ES-I3 (cell line): ENCODE data around the gene GPR18.

ENCODE experiments used
- H3K36me3 ChIP-seq: 2 replicates; pipeline ENCODE4 v1.6.1; 2013; ENCODE audit warnings: mild to moderate bottlenecking, low read length, control low read depth, moderate library complexity; ENCODE audit not compliant: insufficient read depth
- H3K4me1 ChIP-seq: 2 replicates; pipeline ENCODE4 v1.6.1; 2013; ENCODE audit warnings: mild to moderate bottlenecking, control low read depth, low read length; ENCODE audit not compliant: insufficient read depth
- H3K9ac ChIP-seq: 2 replicates; pipeline ENCODE4 v1.6.1; 2013; ENCODE audit warnings: low read depth, mild to moderate bottlenecking, low read length, moderate library complexity
- H3K9me3 ChIP-seq: 2 replicates; pipeline ENCODE4 v1.6.1; 2013; ENCODE audit warnings: mild to moderate bottlenecking, low read length, moderate library complexity; ENCODE audit not compliant: control insufficient read depth, insufficient read depth

Gene GPR18

GRCh38 chr13:99282264-99283231 lies 24.4 kb upstream of the GPR18 start:
- Histone ChIP-seq H3K36me3 (no peaks in the 10 kb centered on the region; the same call in 1 of the 2 replicates), H3K9ac (no peak overlapping the region), H3K4me1 (no peaks in the 10 kb centered on the region; the same call in 1 of the 2 replicates), H3K9me3 (no peaks in the 10 kb centered on the region)

GRCh38 chr13:99281811-99282263 lies 23.7 kb upstream of the GPR18 start:
- H3K36me3 ChIP-seq: no peaks in the 10 kb centered on the region; the same call in 1 of the 2 replicates
- no peak overlapping the region for H3K9ac ChIP-seq
- no peaks in the 10 kb centered on the region; the same call in 1 of the 2 replicates for H3K4me1 ChIP-seq
- no peaks in the 10 kb centered on the region for H3K9me3 ChIP-seq

- Histone ChIP-seq H3K9me3 (no peaks in the 10 kb centered on the region), H3K9ac (no peak overlapping the region), H3K36me3 (no peaks in the 10 kb centered on the region; the same call in 1 of the 2 replicates), H3K4me1 (no peaks in the 10 kb centered on the region; the same call in 1 of the 2 replicates)
Measured at GRCh38 chr13:99280166-99280565, 22.0 kb upstream of the GPR18 start.

- no peak overlapping the region for H3K9ac ChIP-seq
- H3K36me3 ChIP-seq: no peaks in the 10 kb centered on the region; the same call in 1 of the 2 replicates
- no peaks in the 10 kb centered on the region; the same call in 1 of the 2 replicates for H3K4me1 ChIP-seq
- no peaks in the 10 kb centered on the region for H3K9me3 ChIP-seq
Measured at GRCh38 chr13:99279637-99280036, 21.5 kb upstream of the GPR18 start.

GRCh38 chr13:99278843-99279242 lies 20.7 kb upstream of the GPR18 start:
- Histone ChIP-seq H3K9ac (no peak overlapping the region), H3K4me1 (no peaks in the 10 kb centered on the region; the same call in 1 of the 2 replicates), H3K36me3 (no peaks in the 10 kb centered on the region; the same call in 1 of the 2 replicates), H3K9me3 (no peaks in the 10 kb centered on the region)

- Histone ChIP-seq H3K9ac (no peak overlapping the region), H3K4me1 (no peaks in the 10 kb centered on the region; the same call in 1 of the 2 replicates), H3K36me3 (no peaks in the 10 kb centered on the region; the same call in 1 of the 2 replicates), H3K9me3 (no peaks in the 10 kb centered on the region)
Measured at GRCh38 chr13:99278200-99278599, 20.0 kb upstream of the GPR18 start.

- Histone ChIP-seq H3K9me3 (peaks cover 1% of the 10 kb centered on the region; the same call in 1 of the 2 replicates), H3K36me3 (no peaks in the 10 kb centered on the region; the same call in 1 of the 2 replicates), H3K9ac (no peak overlapping the region), H3K4me1 (no peaks in the 10 kb centered on the region)
Measured at GRCh38 chr13:99277629-99278028, 19.4 kb upstream of the GPR18 start.

- H3K9ac ChIP-seq: no peak overlapping the region
- peaks cover 4% of the 10 kb centered on the region; the same call in 1 of the 2 replicates for H3K9me3 ChIP-seq
- no peaks in the 10 kb centered on the region; the same call in 1 of the 2 replicates for H3K36me3 ChIP-seq
- no peaks in the 10 kb centered on the region for H3K4me1 ChIP-seq
Measured at GRCh38 chr13:99276706-99277105, 18.5 kb upstream of the GPR18 start.

- Histone ChIP-seq H3K4me1 (no peaks in the 10 kb centered on the region), H3K36me3 (no peaks in the 10 kb centered on the region; the same call in 1 of the 2 replicates), H3K9me3 (peaks cover 4% of the 10 kb centered on the region; the same call in 1 of the 2 replicates), H3K9ac (no peak overlapping the region)
Measured at GRCh38 chr13:99275093-99275469, 16.9 kb upstream of the GPR18 start.

- Histone ChIP-seq H3K4me1 (no peaks in the 10 kb centered on the region), H3K9me3 (peaks cover 4% of the 10 kb centered on the region; the same call in 1 of the 2 replicates), H3K9ac (no peak overlapping the region), H3K36me3 (no peaks in the 10 kb centered on the region)
Measured at GRCh38 chr13:99273128-99273527, 14.9 kb upstream of the GPR18 start.

- Histone ChIP-seq H3K36me3 (no peaks in the 10 kb centered on the region), H3K9me3 (peaks cover 4% of the 10 kb centered on the region; the same call in 1 of the 2 replicates), H3K4me1 (no peaks in the 10 kb centered on the region), H3K9ac (no peak overlapping the region)
Measured at GRCh38 chr13:99272481-99272880, 14.3 kb upstream of the GPR18 start.

GRCh38 chr13:99271249-99271648 lies 13.1 kb upstream of the GPR18 start:
- H3K36me3 ChIP-seq: no peaks in the 10 kb centered on the region
- no peak overlapping the region for H3K9ac ChIP-seq

GRCh38 chr13:99270518-99270917 lies 12.3 kb upstream of the GPR18 start:
- no peaks in the 10 kb centered on the region for H3K36me3 ChIP-seq
- no peaks in the 10 kb centered on the region for H3K4me1 ChIP-seq
- H3K9ac ChIP-seq: no peak overlapping the region
- peaks cover 4% of the 10 kb centered on the region; the same call in 1 of the 2 replicates for H3K9me3 ChIP-seq

More at GRCh38 chr13:99271249-99271648, 13.1 kb upstream of the GPR18 start:
- H3K4me1 ChIP-seq: no peaks in the 10 kb centered on the region
- H3K9me3 ChIP-seq: peaks cover 4% of the 10 kb centered on the region; the same call in 1 of the 2 replicates

GRCh38 chr13:99269627-99270241 lies 11.6 kb upstream of the GPR18 start:
- H3K9me3 ChIP-seq: peaks cover 4% of the 10 kb centered on the region; the same call in 1 of the 2 replicates
- H3K9ac ChIP-seq: no peak overlapping the region
- H3K36me3 ChIP-seq: no peaks in the 10 kb centered on the region
- H3K4me1 ChIP-seq: no peaks in the 10 kb centered on the region
